HG03342 (cell line): Measurements from ENCODE around the gene ATL1.
"Not testable (repeated sequence)": the region's sequence is repeated elsewhere in the genome, so short reads cannot be mapped to it uniquely, and the experiment has no call there.

Experiments used
- ATAC-seq: cut with Tn5 transposase; IDR thresholded peaks from one replicate; pipeline ENCODE4 v1.9.1; 2021; ENCODE audit warnings: mild to moderate bottlenecking, moderate library complexity; ENCODE audit not compliant: unreplicated experiment

Gene ATL1

GRCh38 chr14:50649691-50650090, 89.7 kb downstream of the ATL1 start:
- no peak for ATAC-seq

DNA sequence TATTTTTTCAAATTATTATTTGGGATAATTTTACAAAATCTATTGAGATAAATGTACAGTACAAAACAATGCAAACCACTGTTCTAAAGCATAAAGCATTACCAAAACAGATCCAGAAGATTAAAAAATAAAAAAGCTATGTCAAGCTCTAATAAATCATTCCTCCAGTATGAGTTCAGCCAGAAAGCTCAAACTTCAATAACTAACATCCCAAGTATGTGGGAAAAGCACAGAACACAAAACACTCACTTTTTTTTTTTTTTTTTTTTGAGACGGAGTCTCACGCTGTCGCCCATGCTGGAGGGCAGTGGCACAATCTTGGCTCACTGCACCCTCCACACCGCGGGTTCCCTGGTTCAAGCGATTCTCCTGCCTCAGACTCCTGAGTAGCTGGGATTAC, 96.8 kb downstream of the ATL1 start:
- no peak for ATAC-seq

GRCh38 chr14:50657753-50658152, 97.8 kb downstream of the ATL1 start:
- ATAC-seq: no peak

DNA sequence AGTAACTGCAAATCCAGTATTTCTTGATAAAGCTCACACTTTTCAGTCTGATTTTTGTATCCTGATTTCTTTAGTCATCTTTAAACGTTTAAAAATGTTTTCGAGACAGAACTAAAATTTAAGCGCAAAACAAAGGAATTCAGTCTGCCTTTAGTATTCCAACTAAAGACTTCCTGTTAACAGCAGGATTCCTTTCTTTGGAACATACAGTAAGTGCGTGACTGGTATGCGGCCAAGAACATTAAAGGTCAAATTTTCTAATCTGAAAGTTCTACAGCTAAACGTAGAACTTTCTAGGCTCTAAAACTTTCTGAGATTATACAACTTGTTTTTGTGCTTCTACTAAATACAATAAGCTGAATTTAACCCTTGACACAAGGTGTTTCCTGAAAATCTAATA, 98.3 kb downstream of the ATL1 start:
- no peak for ATAC-seq

DNA sequence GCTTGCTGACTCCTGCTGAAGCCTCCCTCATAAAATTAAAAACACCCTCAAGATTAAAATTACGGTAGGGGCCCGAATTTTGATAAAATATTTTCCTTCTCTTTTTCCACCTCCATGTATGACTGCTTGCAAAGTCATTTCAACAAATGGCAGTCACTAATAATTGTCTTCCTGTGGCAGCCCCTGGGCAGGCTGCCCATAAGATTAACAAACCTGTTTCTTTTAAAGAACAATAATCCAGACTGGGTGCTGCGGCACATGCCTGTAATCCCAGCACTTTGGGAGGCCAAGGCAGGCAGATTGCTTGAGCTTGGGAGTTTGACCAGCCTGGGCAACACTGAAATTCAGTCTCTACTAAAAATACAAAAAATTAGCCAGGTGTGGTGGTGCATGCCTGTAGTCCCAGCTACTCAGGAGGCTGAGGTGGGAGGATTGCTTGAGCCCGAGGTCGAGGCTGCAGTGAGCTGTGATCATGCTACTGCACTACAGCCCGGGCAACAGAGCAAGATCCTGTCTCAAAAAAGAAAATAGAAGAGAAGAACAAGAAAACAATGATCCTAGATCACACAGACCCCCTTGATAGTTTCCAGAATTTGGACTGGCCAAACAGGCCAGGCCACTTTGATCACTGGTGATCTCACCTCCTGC, 99.5 kb downstream of the ATL1 start:
- ATAC-seq: no peak

DNA sequence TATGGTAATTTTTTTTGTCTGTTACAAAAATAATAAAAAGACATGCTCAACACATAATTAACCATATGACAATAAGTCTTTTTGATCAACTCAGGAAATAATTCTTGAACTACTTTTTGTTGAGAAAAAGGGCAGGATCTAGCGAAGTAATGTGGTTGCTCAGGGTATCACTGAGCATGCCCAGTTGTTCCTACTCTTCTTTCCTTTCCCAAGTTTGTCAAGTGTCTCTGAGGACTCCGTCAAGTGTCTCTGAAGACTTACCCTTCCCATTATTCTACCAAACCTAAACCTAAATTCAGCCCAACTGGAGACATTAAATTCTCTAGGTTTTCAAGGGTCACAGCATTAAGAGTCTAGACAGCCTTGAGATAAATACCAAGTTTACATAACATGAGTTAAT, 104.6 kb downstream of the ATL1 start:
- ATAC-seq: not testable (repeated sequence)

GRCh38 chr14:50665300-50665699, 105.4 kb downstream of the ATL1 start:
- not testable (repeated sequence) for ATAC-seq

DNA sequence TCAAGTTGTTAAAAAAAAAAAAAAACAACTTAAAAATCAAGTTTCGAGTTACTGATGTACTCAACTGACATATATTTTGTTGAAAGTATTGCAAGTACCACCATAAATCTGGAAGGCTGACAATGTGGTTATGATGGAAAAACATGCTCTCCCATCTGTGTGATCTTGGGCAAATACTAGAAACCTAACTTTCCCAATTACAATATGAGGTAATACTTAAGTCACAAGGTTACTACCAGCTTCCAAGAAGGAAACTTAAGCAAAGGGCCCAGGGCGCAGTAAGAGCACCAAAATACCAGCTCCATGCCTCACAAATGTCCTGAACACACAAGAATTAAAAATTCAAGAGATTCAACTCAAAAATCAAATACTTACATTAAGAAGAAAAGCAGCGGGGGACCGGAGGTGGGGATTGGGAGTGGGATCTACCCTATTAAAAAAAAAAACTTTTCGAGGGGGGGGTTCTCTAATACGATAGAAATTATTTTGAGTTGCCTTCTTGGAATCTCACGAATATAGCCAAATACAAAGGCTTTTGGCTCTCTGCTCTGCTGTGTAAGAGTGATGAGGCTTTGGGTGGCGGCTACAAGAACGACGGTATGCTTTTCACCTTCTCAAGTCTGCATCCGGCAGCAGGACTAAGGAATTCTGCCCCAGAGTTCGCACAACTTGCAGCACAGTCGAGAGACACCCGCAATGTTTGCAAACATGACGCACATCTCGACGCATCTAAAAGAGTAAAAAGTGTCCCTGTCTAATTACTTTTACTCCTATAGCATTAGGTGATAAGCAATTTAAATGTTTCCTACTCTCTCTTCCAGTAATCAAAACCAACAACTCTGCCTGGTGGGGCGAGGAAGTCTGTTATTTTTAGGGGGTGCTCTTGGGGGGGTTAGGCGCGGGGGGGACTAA, 107.1 kb downstream of the ATL1 start:
- ATAC-seq: no peak

DNA sequence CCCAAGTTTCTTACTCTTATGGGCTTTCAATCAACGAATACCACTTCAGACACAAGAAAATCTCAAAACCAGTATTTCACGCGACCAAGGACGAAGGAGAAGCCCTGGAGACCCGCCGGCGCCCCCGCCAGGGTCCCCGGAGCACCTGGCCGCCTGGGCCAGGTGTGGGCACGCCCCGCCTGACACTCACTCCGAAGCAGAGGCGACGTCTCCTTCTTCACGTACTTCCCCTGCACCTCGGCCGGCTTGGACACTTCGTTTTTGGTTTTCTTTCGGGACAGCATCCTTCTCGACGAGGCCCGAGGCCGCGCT, 107.7 kb downstream of the ATL1 start:
- ATAC-seq: peak; percentile 44

GRCh38 chr14:50667996-50668825, 108.3 kb downstream of the ATL1 start, which contains the start of gene SAV1:
Gene SAV1, minus strand, starts transcription at chr14:50668306. Its CDS starts 339 bp downstream, at chr14:50667967.
- peak; percentile 50 for ATAC-seq

GRCh38 chr14:50668826-50669143, 108.8 kb downstream of the ATL1 start:
- no peak for ATAC-seq

DNA sequence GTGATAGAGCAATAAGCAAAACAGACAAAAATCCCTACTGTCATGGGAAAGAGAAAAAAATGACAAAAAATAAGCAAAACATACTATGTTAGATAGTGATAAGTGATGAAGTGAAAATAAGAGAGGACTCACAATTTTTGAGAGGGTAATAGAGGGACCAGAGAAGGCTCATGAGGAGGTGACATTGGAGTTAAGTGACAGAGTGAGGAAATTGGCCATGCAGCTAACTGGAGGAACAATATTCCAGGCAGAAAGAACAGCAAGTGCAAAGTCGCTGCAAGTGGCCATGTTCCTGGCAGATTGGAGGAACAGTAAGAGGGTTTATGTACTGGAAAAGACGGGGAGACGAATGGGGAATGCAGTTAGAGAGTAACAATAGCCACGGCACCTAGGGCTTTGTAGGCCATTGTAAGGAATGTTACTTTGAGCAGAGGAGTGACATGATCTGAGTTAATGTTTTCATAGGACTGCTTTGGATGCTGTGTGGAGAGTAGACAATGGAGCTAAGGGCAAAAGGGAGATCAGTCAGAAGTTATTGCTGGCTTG, 109.6 kb downstream of the ATL1 start:
- ATAC-seq: no peak

GRCh38 chr14:50670196-50670865, 110.4 kb downstream of the ATL1 start:
- ATAC-seq: no peak

DNA sequence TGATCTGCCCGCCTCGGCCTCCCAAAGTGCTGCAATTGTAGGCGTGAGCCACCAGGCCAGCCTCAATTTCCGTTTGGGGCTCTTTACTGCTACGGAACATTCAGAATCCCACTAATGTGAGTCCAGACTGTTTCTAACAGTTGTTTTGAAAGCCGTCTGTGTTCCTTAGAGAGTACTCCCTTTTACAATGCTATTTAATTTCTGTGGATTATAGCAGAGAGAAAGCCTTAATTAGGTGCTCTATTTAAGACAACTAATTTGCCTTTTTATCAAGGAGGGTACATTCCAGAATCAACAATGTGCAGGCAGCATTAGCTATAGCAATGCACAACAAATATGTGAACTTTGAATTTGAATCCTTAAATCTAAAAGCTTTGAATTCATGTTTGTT, 110.9 kb downstream of the ATL1 start:
- ATAC-seq: no peak

DNA sequence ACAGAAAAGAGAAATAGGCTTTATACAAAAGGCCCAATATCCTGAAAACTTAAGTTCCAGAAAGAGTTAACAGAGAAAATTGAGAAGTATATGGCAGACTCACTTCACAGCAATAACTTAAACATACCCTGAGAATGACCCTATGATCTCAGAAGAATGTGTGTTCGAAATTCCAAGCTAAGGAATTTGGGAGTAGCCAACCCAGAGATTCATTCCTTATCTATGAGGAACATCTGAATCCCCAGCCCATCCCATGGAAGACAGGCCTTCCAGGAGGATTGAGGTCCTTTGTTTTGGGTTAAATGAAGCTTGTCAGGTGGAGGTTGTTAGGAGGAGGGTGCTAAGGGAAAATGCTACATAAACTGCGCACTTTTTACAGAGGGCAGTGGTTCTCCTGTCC, 115.7 kb downstream of the ATL1 start:
- no peak for ATAC-seq

- no peak for ATAC-seq
These were observed 117.0 kb downstream of the ATL1 start for GRCh38 chr14:50676814-50677516.

GRCh38 chr14:50677527-50678063, 117.7 kb downstream of the ATL1 start:
- no peak for ATAC-seq

GRCh38 chr14:50678163-50678562, 118.2 kb downstream of the ATL1 start:
- ATAC-seq: no peak

- no peak for ATAC-seq
These were observed 119.7 kb downstream of the ATL1 start for GRCh38 chr14:50679674-50680073.
